Measurements from ENCODE around the gene MIEF2. TPM values are rescaled to one million over a fixed set of nuclear protein-coding genes. Genes with fewer than 3 reads are reported as not detected.
"Not testable (repeated sequence)": the region's sequence is repeated elsewhere in the genome, so short reads cannot be mapped to it uniquely, and the experiment has no call there.

The MIEF2 gene
- total RNA-seq, 3 donors from 2014 or later = 13.4 to 20.7 (median 16.4) TPM

DNA sequence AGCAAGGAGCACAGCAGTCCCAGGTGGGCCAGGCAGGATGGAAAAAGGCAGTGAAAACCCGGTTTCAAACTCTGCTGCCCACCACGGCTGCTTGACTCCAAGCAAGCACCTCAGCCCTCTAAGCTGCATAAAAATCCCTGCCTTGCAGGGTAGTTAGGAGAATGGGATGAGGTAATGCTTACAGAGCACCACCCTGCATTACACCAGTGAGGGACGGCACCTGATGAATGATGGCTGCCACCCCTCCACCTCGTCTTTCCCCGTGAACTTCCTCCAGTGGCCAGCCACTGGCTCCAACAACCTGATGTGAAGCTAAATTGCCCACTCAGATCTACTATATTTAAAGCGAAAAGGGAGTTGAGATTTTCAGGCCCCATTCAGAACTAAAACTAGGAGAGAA is 21.3 kb downstream of the MIEF2 start:
- peak in 1 of 3 donors; percentile 3 for DNase-seq
- Histone ChIP-seq H3K36me3 (ENCODE audit: low read depth) (peaks cover 7% of the 10 kb centered on the region), H3K9me3 (no peaks in the 10 kb centered on the region), H3K4me1 (ENCODE audit: low read depth) (no peaks in the 10 kb centered on the region), H3K4me3 (no peak overlapping the region)
- ATAC-seq = no peak
- intact Hi-C loops (cut with DNase I, micrococcal nuclease) = no loop called here
- TF ChIP-seq, protein P1, sequence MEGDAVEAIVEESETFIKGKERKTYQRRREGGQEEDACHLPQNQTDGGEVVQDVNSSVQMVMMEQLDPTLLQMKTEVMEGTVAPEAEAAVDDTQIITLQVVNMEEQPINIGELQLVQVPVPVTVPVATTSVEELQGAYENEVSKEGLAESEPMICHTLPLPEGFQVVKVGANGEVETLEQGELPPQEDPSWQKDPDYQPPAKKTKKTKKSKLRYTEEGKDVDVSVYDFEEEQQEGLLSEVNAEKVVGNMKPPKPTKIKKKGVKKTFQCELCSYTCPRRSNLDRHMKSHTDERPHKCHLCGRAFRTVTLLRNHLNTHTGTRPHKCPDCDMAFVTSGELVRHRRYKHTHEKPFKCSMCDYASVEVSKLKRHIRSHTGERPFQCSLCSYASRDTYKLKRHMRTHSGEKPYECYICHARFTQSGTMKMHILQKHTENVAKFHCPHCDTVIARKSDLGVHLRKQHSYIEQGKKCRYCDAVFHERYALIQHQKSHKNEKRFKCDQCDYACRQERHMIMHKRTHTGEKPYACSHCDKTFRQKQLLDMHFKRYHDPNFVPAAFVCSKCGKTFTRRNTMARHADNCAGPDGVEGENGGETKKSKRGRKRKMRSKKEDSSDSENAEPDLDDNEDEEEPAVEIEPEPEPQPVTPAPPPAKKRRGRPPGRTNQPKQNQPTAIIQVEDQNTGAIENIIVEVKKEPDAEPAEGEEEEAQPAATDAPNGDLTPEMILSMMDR (IDR thresholded peaks at IDR 0.05) = no peak

DNA sequence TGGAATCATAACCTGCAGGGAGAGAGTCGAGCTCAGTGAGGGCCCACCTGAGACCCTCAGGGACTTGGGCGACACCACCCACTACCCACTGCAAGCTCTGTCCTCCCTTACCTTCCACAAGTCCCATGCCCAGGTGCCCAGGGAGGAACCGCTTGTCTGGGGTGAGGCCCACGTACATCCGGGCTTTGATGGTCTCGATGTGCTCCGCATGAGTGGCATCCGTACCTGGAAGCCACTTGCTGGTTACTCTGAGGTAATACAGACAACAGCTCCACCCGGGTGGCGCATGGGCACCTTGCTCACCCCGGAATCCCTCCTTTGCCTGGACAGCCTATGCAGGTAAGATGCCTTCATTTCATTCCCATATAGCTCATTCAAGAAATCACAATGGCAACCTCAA is 24.8 kb downstream of the MIEF2 start:
- Histone ChIP-seq H3K4me1 (ENCODE audit: low read depth) (no peaks in the 10 kb centered on the region), H3K36me3 (ENCODE audit: low read depth) (no peaks in the 10 kb centered on the region), H3K4me3 (no peak overlapping the region), H3K9me3 (no peaks in the 10 kb centered on the region)
- TF ChIP-seq, protein P1 (IDR thresholded peaks at IDR 0.05) = no peak
- no peak for DNase-seq
- ATAC-seq = no peak
- intact Hi-C loops (cut with DNase I, micrococcal nuclease) = no loop called here

DNA sequence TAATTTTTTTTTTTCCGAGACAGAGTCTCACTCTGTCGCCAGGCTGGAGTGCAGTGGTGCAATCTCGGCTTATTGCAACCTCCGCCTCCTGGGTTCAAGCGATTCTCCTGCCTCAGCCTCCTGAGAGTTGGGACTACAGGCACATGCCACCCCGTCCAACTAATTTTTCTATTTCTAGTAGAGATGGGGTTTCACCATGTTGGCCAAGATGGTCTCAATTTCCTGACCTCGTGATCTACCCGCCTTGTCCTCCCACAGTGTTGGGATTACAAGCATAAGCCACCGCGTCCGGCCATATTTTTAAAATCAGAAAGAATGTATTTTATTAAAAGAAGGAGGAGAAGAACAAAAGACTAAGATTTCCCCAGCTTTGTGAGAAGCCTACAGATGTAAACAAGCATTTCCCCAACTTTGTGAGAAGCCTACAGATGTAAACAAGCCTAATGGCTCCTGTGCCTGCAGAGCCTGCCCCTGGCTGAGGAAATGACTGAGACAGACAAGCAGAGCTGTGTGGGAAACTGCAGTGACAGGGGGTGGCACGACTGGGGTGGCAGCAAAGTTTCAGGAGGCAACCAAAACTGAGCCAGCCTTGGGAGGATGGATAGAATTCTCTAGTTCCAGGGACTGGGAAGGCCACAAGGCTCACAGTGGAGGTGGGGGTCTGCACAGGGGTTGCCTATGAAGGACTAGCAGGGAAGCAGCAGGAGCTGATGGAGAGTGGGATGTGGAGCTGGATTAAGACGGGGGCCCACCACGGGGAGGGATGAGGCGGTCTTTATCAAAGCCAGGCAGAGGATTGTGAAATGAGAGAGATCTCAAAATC is 31.5 kb downstream of the MIEF2 start:
- TF ChIP-seq, protein P1 (IDR thresholded peaks at IDR 0.05) = no peak
- intact Hi-C loops (cut with DNase I, micrococcal nuclease) = no loop called here
- Histone ChIP-seq H3K9me3 (no peaks in the 10 kb centered on the region), H3K4me1 (ENCODE audit: low read depth) (no peaks in the 10 kb centered on the region), H3K36me3 (ENCODE audit: low read depth) (no peaks in the 10 kb centered on the region), H3K4me3 (no peak overlapping the region)
- no peak for DNase-seq
- ATAC-seq = no peak

DNA sequence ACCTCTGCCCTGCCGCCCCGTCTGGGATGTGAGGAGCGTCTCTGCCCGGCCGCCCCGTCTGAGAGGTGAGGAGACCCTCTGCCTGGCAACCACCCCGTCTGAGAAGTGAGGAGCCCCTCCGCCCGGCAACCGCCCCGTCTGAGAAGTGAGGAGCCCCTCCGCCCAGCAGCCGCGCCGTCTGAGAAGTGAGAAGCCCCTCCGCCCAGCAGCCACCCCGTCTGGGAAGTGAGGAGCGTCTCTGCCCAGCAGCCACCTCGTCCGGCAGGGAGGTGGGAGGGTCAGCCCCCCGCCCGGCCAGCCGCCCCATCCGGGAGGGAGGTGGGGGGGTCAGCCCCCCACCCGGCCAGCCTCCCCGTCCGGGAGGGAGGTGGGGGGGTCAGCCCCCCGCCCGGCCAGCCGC is 37.6 kb downstream of the MIEF2 start:
- intact Hi-C loops (cut with DNase I, micrococcal nuclease); H3K4me3 ChIP-seq; ATAC-seq; DNase-seq; H3K36me3 ChIP-seq (ENCODE audit: low read depth); H3K4me1 ChIP-seq (ENCODE audit: low read depth); H3K9me3 ChIP-seq: not testable (repeated sequence)

DNA sequence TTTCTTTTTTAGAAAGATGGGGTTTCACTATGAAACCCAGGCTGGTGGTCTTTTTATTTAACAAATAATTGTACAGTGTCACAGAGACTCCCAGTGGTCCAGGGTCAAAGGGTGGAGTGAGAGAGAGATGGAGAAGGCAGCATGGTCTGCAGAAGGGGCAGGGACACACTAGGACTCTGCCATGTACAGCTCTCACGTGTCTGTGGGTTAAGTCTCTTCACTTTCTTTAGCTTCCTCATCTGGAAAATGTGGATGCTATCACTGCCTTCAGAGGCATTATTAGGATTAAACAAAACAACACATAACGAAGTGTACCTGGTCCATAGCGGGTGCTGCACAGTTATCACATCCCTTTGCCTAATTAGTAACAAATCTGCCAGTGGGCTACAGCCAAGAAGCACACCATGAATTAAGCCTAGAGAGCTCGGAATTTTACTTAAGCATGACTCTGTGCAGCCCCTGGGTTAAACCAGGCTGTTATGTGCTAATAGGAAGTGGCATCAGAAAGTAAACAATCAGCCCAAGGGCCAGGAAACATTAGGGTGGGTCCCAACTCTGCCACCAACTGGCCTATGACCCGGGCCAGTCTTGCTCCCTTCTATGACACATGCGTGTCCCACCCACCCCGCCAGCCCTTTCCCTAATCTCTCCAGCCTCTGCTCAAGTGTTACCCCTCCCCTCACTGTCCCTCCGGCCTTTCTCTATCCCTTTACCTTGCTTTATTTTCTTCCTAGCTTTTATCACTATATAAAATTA is 40.4 kb downstream of the MIEF2 start:
- Histone ChIP-seq H3K4me1 (ENCODE audit: low read depth) (no peaks in the 10 kb centered on the region), H3K4me3 (no peak overlapping the region), H3K36me3 (ENCODE audit: low read depth) (peaks cover 11% of the 10 kb centered on the region), H3K9me3 (no peaks in the 10 kb centered on the region)
- DNase-seq (no peak), ATAC-seq (no peak)
- TF ChIP-seq, protein P1 (IDR thresholded peaks at IDR 0.05) = no peak
- intact Hi-C loops (cut with DNase I, micrococcal nuclease) = no loop called here

DNA sequence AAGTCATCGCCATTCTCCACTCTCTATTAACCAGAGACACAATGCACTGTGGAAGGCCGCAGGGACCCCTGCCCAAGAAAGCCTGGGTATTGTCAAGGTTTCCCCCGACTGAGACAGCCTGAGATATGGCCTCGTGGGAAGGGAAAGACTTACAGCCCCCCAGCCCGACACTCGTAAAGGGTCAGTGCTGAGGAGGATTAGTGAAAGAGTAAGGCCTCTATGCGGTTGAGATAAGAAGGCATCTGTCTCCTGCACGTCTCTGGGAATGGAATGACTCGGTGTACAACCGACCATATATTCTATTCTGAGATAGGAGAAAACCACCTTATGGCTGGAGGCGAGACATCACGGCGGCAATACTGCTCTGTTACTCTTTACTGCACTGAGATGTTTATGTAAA is 42.7 kb downstream of the MIEF2 start:
- DNase-seq; ATAC-seq; H3K4me3 ChIP-seq; H3K4me1 ChIP-seq (ENCODE audit: low read depth); H3K9me3 ChIP-seq; intact Hi-C loops (cut with DNase I, micrococcal nuclease): not testable (repeated sequence)
- peaks cover 11% of the 10 kb centered on the region for H3K36me3 ChIP-seq (ENCODE audit: low read depth)
